ES-I3 (cell line): Measurements from ENCODE around the gene POLN.

Experiments
- H3K36me3 ChIP-seq: 2 replicates; pipeline ENCODE4 v1.6.1; 2013; ENCODE audit warnings: mild to moderate bottlenecking, low read length, control low read depth, moderate library complexity; ENCODE audit not compliant: insufficient read depth
- H3K4me1 ChIP-seq: 2 replicates; pipeline ENCODE4 v1.6.1; 2013; ENCODE audit warnings: mild to moderate bottlenecking, control low read depth, low read length; ENCODE audit not compliant: insufficient read depth
- H3K9ac ChIP-seq: 2 replicates; pipeline ENCODE4 v1.6.1; 2013; ENCODE audit warnings: low read depth, mild to moderate bottlenecking, low read length, moderate library complexity
- H3K9me3 ChIP-seq: 2 replicates; pipeline ENCODE4 v1.6.1; 2013; ENCODE audit warnings: mild to moderate bottlenecking, low read length, moderate library complexity; ENCODE audit not compliant: control insufficient read depth, insufficient read depth

Gene POLN

GRCh38 chr4:2074588-2074987 lies 167.3 kb downstream of the POLN start:
- no peaks in the 10 kb centered on the region for H3K9me3 ChIP-seq
- no peak overlapping the region for H3K9ac ChIP-seq
- peaks cover 6% of the 10 kb centered on the region; the same call in 1 of the 2 replicates for H3K4me1 ChIP-seq
- no peaks in the 10 kb centered on the region for H3K36me3 ChIP-seq

- Histone ChIP-seq H3K4me1 (peaks cover 6% of the 10 kb centered on the region; the same call in 1 of the 2 replicates), H3K9ac (no peak overlapping the region), H3K36me3 (no peaks in the 10 kb centered on the region), H3K9me3 (no peaks in the 10 kb centered on the region)
Measured at GRCh38 chr4:2073808-2074481, 168.0 kb downstream of the POLN start.

- peaks cover 6% of the 10 kb centered on the region; the same call in 1 of the 2 replicates for H3K4me1 ChIP-seq
- H3K36me3 ChIP-seq, result no peaks in the 10 kb centered on the region
- no peaks in the 10 kb centered on the region for H3K9me3 ChIP-seq
- H3K9ac ChIP-seq, result no peak overlapping the region
Measured at GRCh38 chr4:2072971-2073807, 168.7 kb downstream of the POLN start.

GRCh38 chr4:2071912-2072867 lies 169.7 kb downstream of the POLN start:
- Histone ChIP-seq H3K9ac (no peak overlapping the region), H3K4me1 (peaks cover 6% of the 10 kb centered on the region; the same call in 1 of the 2 replicates), H3K9me3 (no peaks in the 10 kb centered on the region), H3K36me3 (no peaks in the 10 kb centered on the region)

- peaks cover 6% of the 10 kb centered on the region; the same call in 1 of the 2 replicates for H3K4me1 ChIP-seq
Measured at GRCh38 chr4:2071252-2071911, 170.5 kb downstream of the POLN start.

GRCh38 chr4:2070421-2071251 lies 171.3 kb downstream of the POLN start:
- Histone ChIP-seq H3K36me3 (no peaks in the 10 kb centered on the region), H3K4me1 (peaks cover 6% of the 10 kb centered on the region; the same call in 1 of the 2 replicates)

More at GRCh38 chr4:2071252-2071911, 170.5 kb downstream of the POLN start:
- no peaks in the 10 kb centered on the region for H3K36me3 ChIP-seq
- no peak overlapping the region for H3K9ac ChIP-seq
- H3K9me3 ChIP-seq, result no peaks in the 10 kb centered on the region

GRCh38 chr4:2069986-2070385 lies 171.9 kb downstream of the POLN start:
- Histone ChIP-seq H3K36me3 (no peaks in the 10 kb centered on the region), H3K4me1 (peaks cover 6% of the 10 kb centered on the region; the same call in 1 of the 2 replicates), H3K9me3 (no peaks in the 10 kb centered on the region), H3K9ac (no peak overlapping the region)

More at GRCh38 chr4:2070421-2071251, 171.3 kb downstream of the POLN start:
- H3K9me3 ChIP-seq, result no peaks in the 10 kb centered on the region
- H3K9ac ChIP-seq, result no peak overlapping the region

- Histone ChIP-seq H3K9me3 (no peaks in the 10 kb centered on the region), H3K36me3 (no peaks in the 10 kb centered on the region), H3K9ac (no peak overlapping the region), H3K4me1 (peaks cover 6% of the 10 kb centered on the region; the same call in 1 of the 2 replicates)
Measured at GRCh38 chr4:2069161-2069971, 172.6 kb downstream of the POLN start.

- H3K9me3 ChIP-seq, result no peaks in the 10 kb centered on the region
- H3K36me3 ChIP-seq, result no peaks in the 10 kb centered on the region
- H3K4me1 ChIP-seq, result peaks cover 6% of the 10 kb centered on the region; the same call in 1 of the 2 replicates
- H3K9ac ChIP-seq, result no peak overlapping the region
Measured at GRCh38 chr4:2068566-2068965, 173.4 kb downstream of the POLN start.

GRCh38 chr4:2068198-2068470 lies 173.8 kb downstream of the POLN start:
- Histone ChIP-seq H3K9ac (no peak overlapping the region), H3K9me3 (no peaks in the 10 kb centered on the region), H3K36me3 (no peaks in the 10 kb centered on the region), H3K4me1 (peaks cover 6% of the 10 kb centered on the region; the same call in 1 of the 2 replicates)

GRCh38 chr4:2067446-2068197 lies 174.3 kb downstream of the POLN start:
- Histone ChIP-seq H3K4me1 (peaks cover 6% of the 10 kb centered on the region; the same call in 1 of the 2 replicates), H3K36me3 (no peaks in the 10 kb centered on the region), H3K9ac (no peak overlapping the region), H3K9me3 (no peaks in the 10 kb centered on the region)
